OCI-LY3 (cell line): ENCODE data around the gene TNKS2.

Experiments used
- H2AFZ ChIP-seq: fragments of 200-600, 300-600 bp; shearing (Covaris generic); 2 replicates; pipeline ENCODE4 v1.6.0; 2014; ENCODE audit warnings: antibody characterized with exemption, low read depth, low read length
- H3K27ac ChIP-seq: fragments of 200-600, 300-600 bp; sonication (generic); 2 replicates; pipeline ENCODE4 v1.5.1; 2014; ENCODE audit warnings: mild to moderate bottlenecking, low read length, moderate library complexity, mixed read lengths
- H3K27me3 ChIP-seq: fragments of 200-600, 300-600 bp; sonication (generic); 2 replicates; pipeline ENCODE4 v1.6.1; 2014; ENCODE audit warnings: low read depth, low read length, mixed read lengths
- H3K36me3 ChIP-seq: fragments of 200-600, 300-600 bp; sonication (generic); replicated peaks from 2 replicates; pipeline ENCODE3; 2014; ENCODE audit warnings: low read depth, low read length, mixed read lengths
- H3K4me1 ChIP-seq: fragments of 300-600, 200-600 bp; sonication (generic); 2 replicates; pipeline ENCODE4 v1.6.1; 2014; ENCODE audit warnings: low read length, mixed read lengths
- H3K4me2 ChIP-seq: fragments of 200-600, 300-600 bp; sonication (generic); 2 replicates; pipeline ENCODE4 v1.6.1; 2014; ENCODE audit warnings: low read length, mixed read lengths
- H3K4me3 ChIP-seq: fragments of 300-600, 200-600 bp; sonication (generic); 2 replicates; pipeline ENCODE4 v1.5.1; 2014; ENCODE audit warnings: antibody characterized with exemption, mild to moderate bottlenecking, low read length, moderate library complexity
- H3K79me2 ChIP-seq: fragments of 300-600, 200-600 bp; shearing (Covaris generic); 2 replicates; pipeline ENCODE4 v1.6.1; 2014; ENCODE audit warnings: mild to moderate bottlenecking, low read length, mixed read lengths
- H3K9ac ChIP-seq: fragments of 300-600, 200-600 bp; shearing (Covaris generic); 2 replicates; pipeline ENCODE4 v1.6.0; 2014; ENCODE audit warnings: mild to moderate bottlenecking, low read length, moderate library complexity
- H3K9me3 ChIP-seq: fragments of 200-600, 300-600 bp; shearing (Covaris generic); 2 replicates; pipeline ENCODE4 v1.6.1; 2014; ENCODE audit warnings: low read length, mixed read lengths; ENCODE audit not compliant: insufficient read depth
- H4K20me1 ChIP-seq: fragments of 200-600, 300-600 bp; sonication (generic); 2 replicates; pipeline ENCODE4 v1.6.1; 2016; ENCODE audit warnings: low read length, mixed read lengths; ENCODE audit not compliant: insufficient read depth
- EZH2phosphoT487 ChIP-seq: fragments of 200-600 bp; shearing (Covaris generic); IDR thresholded peaks from 2 replicates; pipeline ENCODE4 v1.6.1; 2018; ENCODE audit warnings: antibody characterized with exemption, mixed run types, low read depth
- TF ChIP-seq, protein P1 (sequence below): fragments of 200-600, 300-600 bp; sonication (generic); IDR thresholded peaks from 2 replicates; pipeline ENCODE4 v1.5.1; 2014; ENCODE audit warnings: antibody characterized with exemption, low read length, low read depth

Gene TNKS2

DNA sequence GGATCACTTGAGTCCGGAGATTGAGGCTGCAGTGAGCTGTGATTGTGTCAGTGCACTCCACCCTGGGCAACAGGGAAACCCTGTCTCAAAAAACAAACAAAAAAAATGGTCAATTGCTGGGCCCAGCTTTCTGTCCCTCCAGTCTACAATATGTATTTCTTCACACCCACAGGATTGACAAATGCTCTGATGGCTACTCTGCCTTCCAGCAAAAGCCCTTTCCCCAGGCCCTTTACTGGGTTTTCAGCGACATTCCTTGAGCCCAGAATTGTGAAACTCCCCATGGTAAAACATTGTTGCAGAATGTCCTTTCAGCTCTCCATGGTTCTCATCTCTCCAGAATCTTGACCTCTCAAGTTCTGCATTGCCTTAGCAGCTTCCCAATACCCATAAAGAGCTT is 23.7 kb upstream of the TNKS2 start:
- no peak for TF ChIP-seq EZH2phosphoT487
- TF ChIP-seq, protein P1, sequence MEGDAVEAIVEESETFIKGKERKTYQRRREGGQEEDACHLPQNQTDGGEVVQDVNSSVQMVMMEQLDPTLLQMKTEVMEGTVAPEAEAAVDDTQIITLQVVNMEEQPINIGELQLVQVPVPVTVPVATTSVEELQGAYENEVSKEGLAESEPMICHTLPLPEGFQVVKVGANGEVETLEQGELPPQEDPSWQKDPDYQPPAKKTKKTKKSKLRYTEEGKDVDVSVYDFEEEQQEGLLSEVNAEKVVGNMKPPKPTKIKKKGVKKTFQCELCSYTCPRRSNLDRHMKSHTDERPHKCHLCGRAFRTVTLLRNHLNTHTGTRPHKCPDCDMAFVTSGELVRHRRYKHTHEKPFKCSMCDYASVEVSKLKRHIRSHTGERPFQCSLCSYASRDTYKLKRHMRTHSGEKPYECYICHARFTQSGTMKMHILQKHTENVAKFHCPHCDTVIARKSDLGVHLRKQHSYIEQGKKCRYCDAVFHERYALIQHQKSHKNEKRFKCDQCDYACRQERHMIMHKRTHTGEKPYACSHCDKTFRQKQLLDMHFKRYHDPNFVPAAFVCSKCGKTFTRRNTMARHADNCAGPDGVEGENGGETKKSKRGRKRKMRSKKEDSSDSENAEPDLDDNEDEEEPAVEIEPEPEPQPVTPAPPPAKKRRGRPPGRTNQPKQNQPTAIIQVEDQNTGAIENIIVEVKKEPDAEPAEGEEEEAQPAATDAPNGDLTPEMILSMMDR, result no peak
- no peaks in the 10 kb centered on the region for H3K27me3 ChIP-seq
- no peaks in the 10 kb centered on the region for H4K20me1 ChIP-seq
- no peak overlapping the region for H3K27ac ChIP-seq
- no peaks in the 10 kb centered on the region for H3K36me3 ChIP-seq
- H3K9me3 ChIP-seq, result no peaks in the 10 kb centered on the region
- no peaks in the 10 kb centered on the region for H3K4me1 ChIP-seq
- no peak overlapping the region for H2AFZ ChIP-seq
- no peak overlapping the region for H3K9ac ChIP-seq
- H3K4me3 ChIP-seq, result no peak overlapping the region
- H3K4me2 ChIP-seq, result no peak overlapping the region
- H3K79me2 ChIP-seq, result no peaks in the 10 kb centered on the region

DNA sequence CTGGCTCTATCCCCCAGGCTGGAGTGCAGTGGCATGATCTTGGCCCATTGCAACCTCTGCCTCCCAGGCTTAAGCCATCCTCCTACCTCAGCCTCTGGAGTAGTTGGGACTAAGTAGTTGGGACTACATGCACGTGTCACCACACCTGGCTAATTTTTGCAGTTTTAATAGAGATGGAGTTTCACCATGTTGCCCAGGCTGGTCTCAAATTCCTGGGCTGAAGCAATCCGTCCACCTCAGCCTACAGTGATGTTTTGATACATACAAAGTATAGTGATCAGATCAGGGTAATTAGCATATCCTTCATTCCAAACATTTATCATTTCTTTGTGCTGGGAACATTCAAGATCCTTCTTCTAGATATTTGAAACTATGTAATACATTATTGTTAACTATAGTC is 22.5 kb upstream of the TNKS2 start:
- Histone ChIP-seq H3K4me3 (no peak overlapping the region), H3K9ac (no peak overlapping the region), H3K4me1 (no peaks in the 10 kb centered on the region), H3K9me3 (no peaks in the 10 kb centered on the region), H2AFZ (no peak overlapping the region), H3K27ac (no peak overlapping the region), H3K79me2 (no peaks in the 10 kb centered on the region), H3K36me3 (no peaks in the 10 kb centered on the region), H3K4me2 (no peak overlapping the region), H3K27me3 (no peaks in the 10 kb centered on the region), H4K20me1 (no peaks in the 10 kb centered on the region)
- TF ChIP-seq, protein P1, result no peak
- no peak for TF ChIP-seq EZH2phosphoT487

DNA sequence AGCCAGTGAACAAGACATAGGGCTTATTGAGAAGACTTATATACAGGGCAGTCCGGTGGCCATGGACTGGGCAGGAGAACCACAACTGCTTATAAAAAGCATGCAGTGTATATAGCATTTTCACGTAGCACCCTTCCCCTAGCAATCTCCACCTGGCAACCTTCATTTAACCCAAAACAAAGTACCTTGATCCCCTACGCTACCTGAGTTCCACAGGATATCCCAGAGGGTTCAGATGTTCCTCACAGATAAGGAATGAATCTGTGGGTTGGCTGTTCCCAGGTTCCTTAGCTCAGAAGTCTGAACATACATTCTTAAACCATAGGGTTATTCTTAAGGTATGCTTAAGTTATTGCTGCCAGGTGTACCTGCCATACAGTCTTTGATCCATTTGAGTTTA is 22.0 kb upstream of the TNKS2 start:
- Histone ChIP-seq H3K36me3 (no peaks in the 10 kb centered on the region), H4K20me1 (no peaks in the 10 kb centered on the region), H3K9ac (no peak overlapping the region), H3K27ac (no peak overlapping the region), H3K4me2 (no peak overlapping the region), H3K9me3 (no peaks in the 10 kb centered on the region), H3K27me3 (no peaks in the 10 kb centered on the region), H3K4me1 (no peaks in the 10 kb centered on the region), H2AFZ (no peak overlapping the region), H3K79me2 (no peaks in the 10 kb centered on the region), H3K4me3 (no peak overlapping the region)
- TF ChIP-seq EZH2phosphoT487, result no peak
- TF ChIP-seq, protein P1, result no peak

DNA sequence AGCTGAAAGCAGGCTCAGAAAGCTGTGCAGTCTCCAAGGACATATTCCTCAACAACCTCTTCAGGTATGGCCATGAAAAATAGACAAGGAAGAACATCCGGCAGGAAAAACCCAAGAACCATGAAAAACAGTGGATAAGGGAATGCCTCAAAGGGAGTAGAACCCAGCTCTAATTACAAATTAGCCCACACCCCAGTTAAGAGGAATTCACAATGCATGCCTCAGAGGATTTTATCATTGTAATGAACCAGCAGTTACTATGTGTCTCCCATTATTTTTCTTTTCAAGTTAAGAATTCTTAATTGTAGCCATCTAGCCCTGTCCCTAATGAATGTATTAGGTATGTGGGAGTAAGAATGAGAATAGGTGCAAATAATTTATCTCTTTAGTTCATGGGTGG is 19.7 kb upstream of the TNKS2 start:
- Histone ChIP-seq H3K9ac (no peak overlapping the region), H3K27me3 (no peaks in the 10 kb centered on the region), H3K27ac (no peak overlapping the region), H4K20me1 (no peaks in the 10 kb centered on the region), H3K4me3 (no peak overlapping the region), H3K79me2 (no peaks in the 10 kb centered on the region), H3K4me2 (no peak overlapping the region), H3K36me3 (no peaks in the 10 kb centered on the region), H3K4me1 (no peaks in the 10 kb centered on the region), H2AFZ (no peak overlapping the region), H3K9me3 (no peaks in the 10 kb centered on the region)
- no peak for TF ChIP-seq EZH2phosphoT487
- TF ChIP-seq, protein P1, result no peak
